Right hindlimb (tissue), 1 donor: Measurements from ENCODE around the gene CUBN.

Experiments
- DNase-seq: peaks from one replicate; pipeline ENCODE4 v3.0.0-alpha.2; 2018

The CUBN gene

GRCh38 chr10:17129741-17130140 lies at the start of gene CUBN:
Gene CUBN (minus strand): TSS chr10:17129811. CDS start chr10:17129765, 46 bp downstream.
- DNase-seq, result no peak

DNA sequence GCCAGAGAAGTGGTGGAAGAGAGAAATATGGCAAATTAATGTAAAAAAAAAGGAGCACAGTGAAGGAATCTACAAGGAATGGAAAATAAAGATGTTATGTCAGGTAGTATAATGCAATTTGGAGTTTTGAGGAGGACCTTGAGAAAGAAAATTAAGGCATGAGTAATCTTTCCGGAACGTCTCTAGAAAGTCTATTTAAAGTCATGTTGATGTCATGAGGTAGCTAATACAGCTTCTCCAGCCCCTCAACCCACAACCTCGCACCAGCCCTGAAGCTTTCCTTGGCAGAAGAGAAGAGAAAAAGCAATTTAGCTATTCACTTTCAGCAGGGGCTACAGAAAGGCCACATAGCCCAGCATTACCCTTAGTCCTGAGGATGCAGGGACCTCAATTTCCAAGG lies 49.4 kb upstream of the CUBN start:
- DNase-seq, result no peak

- DNase-seq, result no peak
These were observed 48.4 kb upstream of the CUBN start for GRCh38 chr10:17178006-17178405.

GRCh38 chr10:17177014-17177413 lies 47.4 kb upstream of the CUBN start:
- no peak for DNase-seq

DNA sequence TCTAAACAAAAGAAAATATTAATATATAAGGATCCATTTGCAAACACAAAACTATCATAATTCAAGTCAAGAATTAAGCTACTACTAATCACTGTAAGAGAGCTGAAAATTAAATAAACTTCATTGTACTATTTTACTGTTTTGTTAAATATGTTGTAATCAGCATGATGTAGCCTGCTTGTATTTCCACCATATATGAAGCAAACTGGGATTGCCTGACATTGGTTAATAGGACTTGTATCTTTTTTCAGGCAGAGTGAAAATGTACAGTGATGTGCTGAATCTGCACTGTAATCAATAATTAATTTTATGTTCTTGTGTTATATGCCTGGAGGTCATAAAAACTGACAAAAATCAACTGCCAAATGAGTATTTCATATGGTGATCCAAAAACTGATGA lies 46.5 kb upstream of the CUBN start:
- no peak for DNase-seq

GRCh38 chr10:17175551-17175950 lies 45.9 kb upstream of the CUBN start:
- DNase-seq, result no peak

- no peak for DNase-seq
These were observed 45.0 kb upstream of the CUBN start for GRCh38 chr10:17174626-17175025.

DNA sequence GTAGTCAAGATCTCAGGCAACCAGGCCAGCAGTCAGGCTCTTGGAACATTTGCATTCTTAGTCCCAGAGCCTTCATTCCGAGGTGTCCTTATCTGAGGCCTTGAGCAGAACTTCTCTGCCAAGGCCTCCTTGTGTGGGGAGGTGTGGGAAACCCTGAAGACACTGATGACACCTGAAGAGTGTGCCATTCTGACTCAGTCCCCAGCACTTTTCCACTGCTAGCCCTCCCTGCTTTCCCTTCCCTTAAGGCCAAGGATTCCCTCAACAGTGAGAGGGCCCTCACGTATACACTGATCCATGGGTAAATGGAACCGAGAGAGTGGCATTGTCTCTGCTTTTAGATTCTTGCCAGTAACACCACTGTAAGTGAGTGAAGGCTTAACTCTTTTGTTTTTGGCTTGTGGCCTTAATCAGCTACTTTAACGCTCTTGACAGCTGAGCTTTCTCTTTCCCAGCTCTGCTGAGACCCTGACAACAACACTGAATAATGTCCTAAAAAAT lies 41.6 kb upstream of the CUBN start:
- DNase-seq, result no peak

DNA sequence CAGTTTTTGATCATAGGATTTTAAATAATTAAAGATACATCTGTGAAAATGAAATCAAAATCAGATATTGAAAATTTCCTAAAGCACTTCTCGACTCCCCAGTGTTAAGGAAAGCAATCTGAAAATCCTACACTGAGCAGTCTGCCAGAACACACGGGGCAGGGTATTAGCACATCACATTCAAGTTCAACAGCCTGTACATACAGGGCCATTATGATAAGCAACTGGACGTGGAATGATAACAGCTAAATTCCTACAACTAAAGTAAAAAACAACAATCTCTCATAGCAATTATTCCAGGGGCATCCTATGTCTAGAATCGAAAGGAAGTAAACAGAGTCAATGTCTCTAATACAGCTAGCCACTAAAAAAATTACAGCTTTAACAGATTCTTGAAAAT lies 40.2 kb upstream of the CUBN start:
- no peak for DNase-seq

DNA sequence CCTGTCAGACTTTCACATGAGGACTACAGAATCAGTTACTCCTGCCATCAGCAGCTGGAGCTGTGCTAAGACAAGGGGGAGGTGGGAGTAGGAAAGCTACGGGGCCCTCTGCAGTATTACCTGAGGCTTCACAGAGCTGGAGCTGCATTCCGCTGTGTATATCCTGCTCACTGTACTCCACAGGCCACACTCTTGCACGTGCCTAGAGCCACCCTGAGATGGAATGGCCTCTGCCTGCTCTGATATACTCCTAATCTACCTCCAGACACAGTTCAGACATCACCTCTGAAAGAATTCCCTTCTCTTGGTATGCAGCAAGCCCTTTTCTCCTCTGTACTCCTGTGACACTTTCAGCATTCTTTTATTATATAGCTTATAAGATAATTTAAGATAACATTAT lies 37.1 kb upstream of the CUBN start:
- DNase-seq, result no peak

DNA sequence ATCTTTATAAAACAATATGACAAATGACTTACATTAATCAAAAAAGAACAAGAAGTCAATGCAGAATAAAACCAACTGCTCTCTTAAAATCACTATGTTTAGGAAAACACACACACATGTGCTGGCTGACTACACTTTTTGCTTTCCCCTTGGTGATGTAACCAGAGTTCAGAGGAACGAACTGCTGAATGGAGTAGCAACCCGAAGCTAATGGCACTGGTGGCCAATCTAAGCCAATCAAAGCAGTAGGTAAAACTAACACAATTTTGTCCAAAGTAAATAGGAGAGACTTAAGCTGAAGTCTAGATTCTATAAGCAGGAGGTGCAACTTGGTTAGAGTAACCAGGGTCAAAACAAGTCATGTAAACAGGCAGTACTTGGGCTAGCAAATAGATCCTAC lies 33.2 kb upstream of the CUBN start:
- no peak for DNase-seq

DNA sequence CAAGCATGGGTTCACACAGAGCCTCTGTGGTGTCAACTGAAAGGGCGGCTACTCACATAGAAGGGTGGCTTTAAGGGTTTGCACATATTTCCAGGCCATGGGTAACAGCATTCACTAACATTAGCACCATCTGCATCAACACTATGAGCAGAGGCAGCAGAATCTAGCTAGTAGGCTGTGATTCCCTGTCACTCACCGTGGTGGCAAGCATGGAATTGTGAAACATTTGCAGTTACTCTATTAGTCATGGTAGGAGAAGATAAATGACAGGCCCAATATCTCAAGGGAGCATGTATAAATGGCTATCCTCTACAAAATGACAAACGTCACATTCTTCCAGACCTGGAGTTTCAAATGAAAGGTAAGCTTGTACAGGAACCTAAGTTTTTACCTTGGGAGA lies 32.2 kb upstream of the CUBN start:
- no peak for DNase-seq

DNA sequence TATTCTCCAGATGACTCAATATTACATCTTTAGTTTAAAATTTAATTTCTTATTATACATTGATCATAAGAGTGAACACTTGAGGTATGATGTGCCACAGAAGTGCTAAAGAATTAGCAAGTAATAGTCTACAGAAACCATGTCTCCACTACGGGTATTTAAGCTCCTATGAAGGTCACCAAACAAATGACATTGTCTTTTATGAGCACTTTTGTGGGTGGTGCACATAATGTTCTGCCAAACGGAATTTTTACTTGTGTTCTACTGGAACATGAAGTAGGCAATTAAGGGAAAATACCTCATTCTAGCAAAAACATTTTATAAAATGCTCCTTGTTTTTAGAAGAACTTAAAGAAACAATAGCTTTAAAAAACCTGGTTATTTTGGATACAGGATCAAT lies 27.4 kb upstream of the CUBN start:
- no peak for DNase-seq

- no peak for DNase-seq
These were observed 26.2 kb upstream of the CUBN start for GRCh38 chr10:17155826-17156225.

DNA sequence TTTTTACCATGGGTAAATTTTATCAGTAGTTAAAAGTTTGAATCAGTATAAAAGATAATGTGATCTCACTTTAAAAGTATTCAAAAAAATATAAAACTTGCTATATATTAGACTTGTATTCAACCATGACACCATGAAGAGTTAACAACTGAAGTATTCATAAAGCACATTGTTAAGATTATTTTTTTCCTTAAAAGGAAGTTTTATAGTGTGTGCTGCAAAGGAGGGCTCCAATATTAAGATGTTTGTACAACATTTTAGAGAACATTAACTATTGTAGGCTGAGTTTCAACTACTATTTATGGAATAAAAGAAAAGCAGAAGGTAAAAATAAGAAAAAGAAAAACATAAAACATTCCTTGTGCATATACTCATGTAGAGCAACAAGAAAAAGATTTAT lies 24.5 kb upstream of the CUBN start:
- DNase-seq, result no peak

GRCh38 chr10:17153321-17153720 lies 23.7 kb upstream of the CUBN start:
- no peak for DNase-seq

- no peak for DNase-seq
These were observed 22.1 kb upstream of the CUBN start for GRCh38 chr10:17151716-17152115.

- DNase-seq, result no peak
These were observed 18.4 kb upstream of the CUBN start for GRCh38 chr10:17147884-17148489.

DNA sequence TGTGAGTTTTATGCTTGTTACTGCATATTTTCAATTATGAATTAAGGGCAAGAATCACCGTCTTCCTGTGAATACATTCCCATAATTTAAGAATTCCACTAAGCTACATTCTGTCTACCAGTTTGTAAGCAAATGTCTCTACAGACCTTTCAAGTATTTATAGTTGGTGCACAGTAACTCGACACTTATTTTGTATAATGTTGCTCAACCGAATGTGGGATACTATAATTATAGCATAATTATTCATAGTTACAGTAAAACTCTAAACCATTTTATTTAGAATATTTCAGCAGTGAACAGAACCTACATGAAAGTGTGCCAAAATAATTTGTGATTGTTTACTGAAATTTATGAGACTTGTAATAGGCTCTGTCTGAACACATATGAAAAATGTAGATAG lies 17.3 kb upstream of the CUBN start:
- no peak for DNase-seq

GRCh38 chr10:17145239-17145638 lies 15.6 kb upstream of the CUBN start:
- DNase-seq, result no peak

GRCh38 chr10:17144757-17145156 lies 15.1 kb upstream of the CUBN start:
- DNase-seq, result no peak

GRCh38 chr10:17144032-17144431 lies 14.4 kb upstream of the CUBN start:
- DNase-seq, result no peak

- no peak for DNase-seq
These were observed 13.6 kb upstream of the CUBN start for GRCh38 chr10:17143055-17143690.

- DNase-seq, result no peak
These were observed 12.1 kb upstream of the CUBN start for GRCh38 chr10:17141504-17142229.
